Measurements from ENCODE around the gene PPTC7.

- TF ChIP-seq GATA2 (IDR thresholded peaks at IDR 0.05; ENCODE audit: low read depth, low read length) (no peak), GATA3 (IDR thresholded peaks at IDR 0.05; ENCODE audit: low read depth, low read length) (no peak)
These were observed 43.1 kb downstream of the PPTC7 start for GRCh38 chr12:110540048-110540447.
